Ectodermal cell (in vitro differentiated cells): ENCODE data around the gene PRR20D.
"Not testable (repeated sequence)": the region's sequence is repeated elsewhere in the genome, so short reads cannot be mapped to it uniquely, and the experiment has no call there.

Experiments used
- H3K27ac ChIP-seq: 2 replicates; pipeline ENCODE4 v1.7.0; 2013; ENCODE audit warnings: mild to moderate bottlenecking, low read depth, low read length; ENCODE audit not compliant: insufficient read depth, poor library complexity, severe bottlenecking
- H3K27me3 ChIP-seq: 2 replicates; pipeline ENCODE4 v1.7.0; 2013; ENCODE audit warnings: mild to moderate bottlenecking, low read length; ENCODE audit not compliant: insufficient read depth, control insufficient read depth, poor library complexity, severe bottlenecking
- H3K36me3 ChIP-seq: one replicate; pipeline ENCODE4 v1.7.0; 2013; ENCODE audit warnings: low read length; ENCODE audit not compliant: control insufficient read depth, insufficient read depth
- H3K4me1 ChIP-seq: one replicate; pipeline ENCODE4 v1.7.0; 2013; ENCODE audit warnings: low read length; ENCODE audit not compliant: control insufficient read depth, insufficient read depth
- H3K4me3 ChIP-seq: 2 replicates; pipeline ENCODE4 v1.7.0; 2013; ENCODE audit warnings: low read depth, low read length, control low read depth; ENCODE audit not compliant: insufficient read depth
- H3K9me3 ChIP-seq: 2 replicates; pipeline ENCODE4 v1.7.0; 2013; ENCODE audit warnings: mild to moderate bottlenecking, low read length, moderate library complexity; ENCODE audit not compliant: control insufficient read depth
- WGBS, 2 experiments: methylation state at CpG; one replicate each; pipeline ENCODE4 v1.1.7; 2013; ENCODE audit warnings: missing lambda C conversion rate in 2 of 2; 5-methylcytosine and 5-hydroxymethylcytosine counted together

The PRR20D gene

DNA sequence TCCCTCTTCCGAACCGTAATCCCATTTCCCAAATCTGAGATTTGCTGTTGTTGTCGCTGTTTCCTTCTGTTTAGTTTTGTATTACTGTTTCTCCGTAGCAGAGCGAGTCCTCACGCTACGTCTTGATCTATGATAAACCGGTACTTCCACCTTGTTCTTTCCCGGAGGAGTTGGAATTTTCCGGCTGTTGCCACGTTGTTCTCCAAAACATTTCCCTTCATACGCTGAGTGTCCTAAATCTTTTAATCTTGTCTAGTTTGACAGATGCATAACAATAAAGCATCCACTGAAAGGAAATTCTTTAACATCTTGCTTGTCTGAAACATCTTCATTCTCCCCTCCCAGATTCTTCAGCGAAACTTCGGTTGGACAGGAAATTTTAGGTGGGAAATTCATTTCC is 12.3 kb upstream of the PRR20D start:
- 94 to 96% methylated on average over 6 of the region's 14 CpGs for WGBS, 2 experiments
- not testable (repeated sequence) for H3K4me1 ChIP-seq, H3K9me3 ChIP-seq, H3K4me3 ChIP-seq, H3K36me3 ChIP-seq, H3K27ac ChIP-seq, H3K27me3 ChIP-seq

DNA sequence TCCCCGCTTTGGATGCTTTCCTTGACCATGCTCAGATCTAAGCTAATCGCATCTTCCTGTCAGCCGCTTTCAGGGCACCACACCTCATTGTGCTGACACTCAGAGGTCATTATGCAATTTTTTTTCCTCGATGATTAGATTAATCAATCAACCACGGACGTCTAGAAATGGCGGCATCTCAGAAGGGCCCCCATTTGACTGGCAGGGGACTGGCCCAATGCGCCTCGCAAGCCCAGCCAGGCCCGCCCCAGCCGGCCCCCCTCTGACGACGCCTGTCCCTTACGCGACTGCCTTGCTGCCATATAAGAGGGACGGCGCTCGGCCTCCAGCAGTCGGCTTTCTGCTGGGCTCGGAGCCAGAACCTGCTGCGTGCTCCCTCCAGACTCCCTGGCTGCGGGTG is 6.7 kb upstream of the PRR20D start, which contains the start of gene PRR20C:
PRR20C (plus strand) TSS at position 301 of the 400 bp plus-strand sequence. CDS start 387 bp downstream, outside the sequence.
- not testable (repeated sequence) for H3K27me3 ChIP-seq, H3K4me3 ChIP-seq, H3K36me3 ChIP-seq, H3K4me1 ChIP-seq, H3K27ac ChIP-seq, H3K9me3 ChIP-seq
- WGBS, 2 experiments: no CpG with 5 or more reads among the region's 22 CpGs

DNA sequence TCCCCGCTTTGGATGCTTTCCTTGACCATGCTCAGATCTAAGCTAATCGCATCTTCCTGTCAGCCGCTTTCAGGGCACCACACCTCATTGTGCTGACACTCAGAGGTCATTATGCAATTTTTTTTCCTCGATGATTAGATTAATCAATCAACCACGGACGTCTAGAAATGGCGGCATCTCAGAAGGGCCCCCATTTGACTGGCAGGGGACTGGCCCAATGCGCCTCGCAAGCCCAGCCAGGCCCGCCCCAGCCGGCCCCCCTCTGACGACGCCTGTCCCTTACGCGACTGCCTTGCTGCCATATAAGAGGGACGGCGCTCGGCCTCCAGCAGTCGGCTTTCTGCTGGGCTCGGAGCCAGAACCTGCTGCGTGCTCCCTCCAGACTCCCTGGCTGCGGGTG is 6.5 kb downstream of the PRR20D start, which contains the start of gene PRR20E:
PRR20E (plus strand) TSS at position 301 of the 400 bp plus-strand sequence. CDS start 387 bp downstream, outside the sequence.
- H3K27me3 ChIP-seq, H3K36me3 ChIP-seq, H3K27ac ChIP-seq, H3K4me3 ChIP-seq, H3K4me1 ChIP-seq, H3K9me3 ChIP-seq: not testable (repeated sequence)
- WGBS, 2 experiments: no CpG with 5 or more reads among the region's 22 CpGs

DNA sequence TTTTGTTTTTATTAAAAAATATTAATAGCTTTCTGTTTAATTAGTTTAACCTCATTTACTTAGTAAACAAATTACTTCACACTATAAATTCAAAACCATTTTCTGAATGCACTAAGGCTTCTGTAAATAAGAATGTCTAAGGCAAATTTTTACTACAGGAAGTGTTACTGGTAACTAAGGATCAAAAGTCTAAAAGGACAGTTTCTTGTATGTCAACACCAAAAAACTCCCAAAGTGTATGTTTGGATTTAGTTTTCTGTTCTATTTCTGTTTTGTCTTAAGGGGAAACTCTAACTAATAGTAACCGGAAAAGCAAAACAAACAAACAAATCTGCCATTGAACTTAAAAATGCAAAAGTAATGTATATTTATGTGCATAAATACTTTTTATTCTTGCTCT is 31.2 kb downstream of the PRR20D start:
- Histone ChIP-seq H3K4me1 (no peaks in the 10 kb centered on the region), H3K36me3 (no peaks in the 10 kb centered on the region), H3K4me3 (no peak overlapping the region), H3K9me3 (no peaks in the 10 kb centered on the region), H3K27ac (no peak overlapping the region), H3K27me3 (no peaks in the 10 kb centered on the region)
- no CpG with 5 or more reads among the region's 1 CpG for WGBS, 2 experiments

DNA sequence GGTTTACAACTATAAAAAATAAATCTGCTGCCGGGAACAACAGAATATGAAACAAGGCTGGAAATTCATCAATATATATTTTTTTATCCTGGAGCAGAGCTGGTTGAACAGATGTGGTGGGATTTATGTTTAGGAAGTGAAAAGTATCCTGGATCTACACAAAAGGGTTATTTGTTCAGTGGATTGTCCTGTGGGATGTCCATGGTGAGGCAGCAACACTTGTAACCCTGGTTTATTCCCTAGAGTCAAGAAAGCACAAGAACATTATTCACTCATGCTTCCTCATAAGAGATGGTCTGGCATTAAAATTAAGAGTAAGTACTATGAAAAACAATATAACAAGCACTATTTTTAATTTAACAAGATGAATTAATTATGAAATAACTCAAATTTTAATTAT is 52.6 kb downstream of the PRR20D start:
- Histone ChIP-seq H3K4me1 (no peaks in the 10 kb centered on the region), H3K27me3 (no peaks in the 10 kb centered on the region), H3K9me3 (no peaks in the 10 kb centered on the region), H3K27ac (no peak overlapping the region), H3K36me3 (no peaks in the 10 kb centered on the region), H3K4me3 (no peak overlapping the region)
- 100% methylated on average over 1 of the region's 1 CpG; no CpG with 5 or more reads in 1 of the 2 experiments for WGBS, 2 experiments
